Measurements from ENCODE around the gene CRYGA.

DNA sequence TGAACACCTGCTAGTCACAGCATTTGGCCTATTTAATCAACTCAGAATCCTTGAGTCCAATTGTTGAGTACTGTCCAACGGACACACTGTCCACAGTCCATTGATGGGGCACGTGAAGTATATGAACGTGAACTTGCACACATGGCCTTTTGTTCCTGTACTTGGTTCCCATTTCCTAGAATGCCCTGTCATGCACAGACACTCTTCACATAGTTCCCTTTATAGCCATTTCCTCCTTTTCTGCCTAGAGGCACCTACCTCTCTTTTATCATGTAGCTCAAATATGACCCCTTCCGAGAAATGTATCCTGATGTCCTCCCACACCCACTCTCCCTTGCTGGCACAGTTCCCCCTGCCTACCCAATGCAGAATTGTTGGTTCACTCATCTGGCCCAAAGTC, 8.7 kb upstream of the CRYGA start:
- no peak for TF ChIP-seq POLR2A (IDR thresholded peaks at IDR 0.05)
- TF ChIP-seq POLR2AphosphoS5 (IDR thresholded peaks at IDR 0.05), result peak in 1 of 3 donors; percentile 42
- TF ChIP-seq, protein P1, sequence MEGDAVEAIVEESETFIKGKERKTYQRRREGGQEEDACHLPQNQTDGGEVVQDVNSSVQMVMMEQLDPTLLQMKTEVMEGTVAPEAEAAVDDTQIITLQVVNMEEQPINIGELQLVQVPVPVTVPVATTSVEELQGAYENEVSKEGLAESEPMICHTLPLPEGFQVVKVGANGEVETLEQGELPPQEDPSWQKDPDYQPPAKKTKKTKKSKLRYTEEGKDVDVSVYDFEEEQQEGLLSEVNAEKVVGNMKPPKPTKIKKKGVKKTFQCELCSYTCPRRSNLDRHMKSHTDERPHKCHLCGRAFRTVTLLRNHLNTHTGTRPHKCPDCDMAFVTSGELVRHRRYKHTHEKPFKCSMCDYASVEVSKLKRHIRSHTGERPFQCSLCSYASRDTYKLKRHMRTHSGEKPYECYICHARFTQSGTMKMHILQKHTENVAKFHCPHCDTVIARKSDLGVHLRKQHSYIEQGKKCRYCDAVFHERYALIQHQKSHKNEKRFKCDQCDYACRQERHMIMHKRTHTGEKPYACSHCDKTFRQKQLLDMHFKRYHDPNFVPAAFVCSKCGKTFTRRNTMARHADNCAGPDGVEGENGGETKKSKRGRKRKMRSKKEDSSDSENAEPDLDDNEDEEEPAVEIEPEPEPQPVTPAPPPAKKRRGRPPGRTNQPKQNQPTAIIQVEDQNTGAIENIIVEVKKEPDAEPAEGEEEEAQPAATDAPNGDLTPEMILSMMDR (IDR thresholded peaks at IDR 0.05 in 8 of 11, conservative IDR thresholded peaks at IDR 0.05 in 3 of 11), result no peak

All from spleen (tissue), 7 donors.